Transverse colon (tissue), 4 donors: Measurements from ENCODE around the gene ZNRF3. TPM values are rescaled to one million over a fixed set of nuclear protein-coding genes. Genes with fewer than 3 reads are reported as not detected.
"Not testable (repeated sequence)": the region's sequence is repeated elsewhere in the genome, so short reads cannot be mapped to it uniquely, and the experiment has no call there.

Experiments used
- DNase-seq: peaks from one replicate; pipeline ENCODE4 v3.0.0-alpha.2; 2019
- H3K27ac ChIP-seq, 4 donors: fragments of 200-600 bp; sonication (generic); 2 replicates each; pipeline ENCODE4 v1.5.1; 2016 to 2018; ENCODE audit warnings: inconsistent platforms in 4 of 4
- H3K27me3 ChIP-seq: fragments of 200-600 bp; sonication (generic); 2 replicates; pipeline ENCODE4 v1.5.1; 2017; ENCODE audit warnings: inconsistent platforms
- H3K36me3 ChIP-seq, 4 donors: fragments of 200-600 bp; sonication (generic); 2 replicates each; pipeline ENCODE4 v1.5.1; 2017 to 2019; ENCODE audit warnings: inconsistent platforms in 4 of 4
- H3K4me1 ChIP-seq, 4 donors: fragments of 200-600 bp; sonication (generic); 2 replicates each; pipeline ENCODE4 v1.5.1; 2017 to 2020; ENCODE audit warnings: inconsistent platforms in 4 of 4
- H3K4me3 ChIP-seq, 4 donors: fragments of 200-600 bp; sonication (generic); 1 replicate in 1 of 4; 2 replicates in 3 of 4; pipeline versions ENCODE4 v1.5.1 to v1.6.1; 2017 to 2019; ENCODE audit warnings: inconsistent platforms in 4 of 4
- H3K9me3 ChIP-seq, 2 donors: fragments of 200-600 bp; sonication (generic); 2 replicates each; pipeline ENCODE4 v1.5.1; 2017 to 2019; ENCODE audit warnings: inconsistent platforms in 2 of 2
- EP300 ChIP-seq: sonication (generic); formaldehyde crosslinking; IDR thresholded peaks from one replicate; pipeline ENCODE4 v1.6.1; 2017; ENCODE audit warnings: antibody characterized with exemption, low read depth
- POLR2A ChIP-seq: fragments of 450-650 bp; IDR thresholded peaks from one replicate; pipeline ENCODE4 v1.6.1; 2016; ENCODE audit warnings: antibody characterized with exemption, mild to moderate bottlenecking, moderate library complexity
- POLR2AphosphoS5 ChIP-seq, 3 donors: sonication (generic); formaldehyde crosslinking; IDR thresholded peaks; one replicate each; pipeline ENCODE4 v1.6.1; 2016; ENCODE audit warnings: antibody characterized with exemption in 3 of 3
- WGBS, 2 donors: methylation state at CpG; one replicate each; pipeline ENCODE4 v1.1.5; 2018; ENCODE audit warnings: low coverage in 1 of 2; 5-methylcytosine and 5-hydroxymethylcytosine counted together
- in situ Hi-C, 4 donors: fragments of 200-750 bp; cut with MboI; loops; one replicate each; pipeline versions ENCODE4 v1.15.0 to v1.15.1; 2017; ENCODE audit warnings: low sequenced_read_pairs in 3 of 4, low pct_ligation_motif_present in 1 of 4, low pct_unique_long_range_greater_than_20kb in 1 of 4
- intact Hi-C: fragments of 100-400 bp; cut with DNase I; formaldehyde crosslinking; loops from one replicate; pipeline ENCODE4 v1.15.1; 2023; ENCODE audit warnings: low total_unique reads
- total RNA-seq, 4 donors: library from RNA; depleted of rRNA; stranded (reverse); fragments of >200 nt; gene quantifications; one replicate each; pipeline ENCODE4 v1.1.0, GENCODE V29; 2016
- TF ChIP-seq, protein P1 (sequence below), 5 experiments: fragments of 200-600 bp in 3 of 5; fragments of 450-650 bp in 2 of 5; sonication (generic) in 3 of 5; IDR thresholded peaks; 1 replicate in 2 of 5; 2 replicates in 3 of 5; pipeline ENCODE4 v1.5.1; 2016 to 2017; ENCODE audit warnings: antibody characterized with exemption in 5 of 5, inconsistent platforms in 3 of 5, mild to moderate bottlenecking in 2 of 5, moderate library complexity in 1 of 5

The ZNRF3 gene
- total RNA-seq, 4 donors from 2014 or later = 4.5 to 10.7 (median 8.3) TPM

GRCh38 chr22:29037340-29037932 lies 154.1 kb downstream of the ZNRF3 start:
- no peaks in the 10 kb centered on the region for H3K36me3 ChIP-seq
- no peak for DNase-seq
- intact Hi-C loops = no loop called here
- in situ Hi-C loops = loop anchor here in 3 of 4 donors (5.0 to 25.0 kb wide), 4 partner anchors 180 to 975 kb away; no protein-coding TSS in a partner anchor
- peak overlapping the region; percentile 31 to 59 (median 44) for H3K27ac ChIP-seq
- no peaks in the 10 kb centered on the region for H3K9me3 ChIP-seq
- TF ChIP-seq EP300 (no peak), POLR2A (no peak), POLR2AphosphoS5 (IDR thresholded peaks at IDR 0.05) (no peak)
- TF ChIP-seq, protein P1, sequence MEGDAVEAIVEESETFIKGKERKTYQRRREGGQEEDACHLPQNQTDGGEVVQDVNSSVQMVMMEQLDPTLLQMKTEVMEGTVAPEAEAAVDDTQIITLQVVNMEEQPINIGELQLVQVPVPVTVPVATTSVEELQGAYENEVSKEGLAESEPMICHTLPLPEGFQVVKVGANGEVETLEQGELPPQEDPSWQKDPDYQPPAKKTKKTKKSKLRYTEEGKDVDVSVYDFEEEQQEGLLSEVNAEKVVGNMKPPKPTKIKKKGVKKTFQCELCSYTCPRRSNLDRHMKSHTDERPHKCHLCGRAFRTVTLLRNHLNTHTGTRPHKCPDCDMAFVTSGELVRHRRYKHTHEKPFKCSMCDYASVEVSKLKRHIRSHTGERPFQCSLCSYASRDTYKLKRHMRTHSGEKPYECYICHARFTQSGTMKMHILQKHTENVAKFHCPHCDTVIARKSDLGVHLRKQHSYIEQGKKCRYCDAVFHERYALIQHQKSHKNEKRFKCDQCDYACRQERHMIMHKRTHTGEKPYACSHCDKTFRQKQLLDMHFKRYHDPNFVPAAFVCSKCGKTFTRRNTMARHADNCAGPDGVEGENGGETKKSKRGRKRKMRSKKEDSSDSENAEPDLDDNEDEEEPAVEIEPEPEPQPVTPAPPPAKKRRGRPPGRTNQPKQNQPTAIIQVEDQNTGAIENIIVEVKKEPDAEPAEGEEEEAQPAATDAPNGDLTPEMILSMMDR (IDR thresholded peaks at IDR 0.05) = no peak
- whole genome bisulfite sequencing, 2 donors = 10 to 44% methylated on average over 3 to 4 of the region's 4 CpGs
- H3K4me1 ChIP-seq = peaks cover 10 to 39% (median 21%) of the 10 kb centered on the region in 4 donors
- no peaks in the 10 kb centered on the region for H3K27me3 ChIP-seq
- no peak overlapping the region for H3K4me3 ChIP-seq

DNA sequence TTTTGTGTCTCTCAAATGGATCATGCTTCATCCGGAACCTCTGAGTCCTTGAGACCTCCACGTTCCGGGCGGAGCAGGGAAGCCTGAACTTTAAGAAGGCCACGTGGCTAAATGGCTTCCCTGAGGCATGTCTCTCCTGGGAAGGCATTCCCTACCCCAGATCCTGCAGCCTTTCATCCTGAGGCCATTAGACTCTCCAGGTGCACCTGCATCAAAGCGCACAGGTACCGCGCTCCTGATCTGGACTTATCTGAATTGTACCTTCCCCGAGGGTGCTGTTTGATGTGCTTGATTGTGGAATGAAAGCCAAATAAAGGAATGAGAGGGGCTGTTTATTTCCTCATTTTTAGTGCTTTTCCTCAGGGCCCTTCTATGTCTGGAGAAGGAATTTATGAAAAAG lies 155.8 kb downstream of the ZNRF3 start:
- no peaks in the 10 kb centered on the region for H3K36me3 ChIP-seq
- H3K9me3 ChIP-seq = no peaks in the 10 kb centered on the region
- peak overlapping the region in 2 of 4 donors; percentile 29 to 36 for H3K27ac ChIP-seq
- H3K4me3 ChIP-seq = no peak overlapping the region
- peaks cover 7 to 34% (median 19%) of the 10 kb centered on the region in 4 donors for H3K4me1 ChIP-seq
- DNase-seq = no peak
- 48 to 70% methylated on average over 2 to 9 of the region's 9 CpGs for WGBS, 2 donors
- TF ChIP-seq, protein P1 (IDR thresholded peaks at IDR 0.05) = no peak
- TF ChIP-seq POLR2AphosphoS5 (IDR thresholded peaks at IDR 0.05) (no peak), POLR2A (no peak), EP300 (no peak)
- intact Hi-C loops = no loop called here
- in situ Hi-C loops = loop anchor here in 3 of 4 donors (5.0 to 25.0 kb wide), 4 partner anchors 182 to 977 kb away; no protein-coding TSS in a partner anchor
- H3K27me3 ChIP-seq = no peaks in the 10 kb centered on the region

GRCh38 chr22:29039684-29040083 lies 156.3 kb downstream of the ZNRF3 start:
- not testable (repeated sequence) for H3K4me3 ChIP-seq
- intact Hi-C loops = loop anchor here (1.0 kb wide), 1 partner anchor 181 kb away; no protein-coding TSS in a partner anchor
- 60 to 100% methylated on average over 2 to 4 of the region's 4 CpGs for WGBS, 2 donors

GRCh38 chr22:29040385-29041275 lies 157.3 kb downstream of the ZNRF3 start:
- Histone ChIP-seq H3K36me3 (no peaks in the 10 kb centered on the region), H3K9me3 (no peaks in the 10 kb centered on the region), H3K27ac (peak overlapping the region in 1 of 4 donors; percentile 22), H3K27me3 (no peaks in the 10 kb centered on the region), H3K4me1 (peaks cover 7 to 34% (median 19%) of the 10 kb centered on the region in 4 donors), H3K4me3 (no peak overlapping the region)
- intact Hi-C loops = loop anchor here (1.0 kb wide), 1 partner anchor 182 kb away; no protein-coding TSS in a partner anchor
- in situ Hi-C loops = loop anchor here (10.0 to 25.0 kb wide), 4 partner anchors 186 to 978 kb away; no protein-coding TSS in a partner anchor
- TF ChIP-seq, protein P1 (IDR thresholded peaks at IDR 0.05) = peak; percentile 92 to 98 (median 96)
- TF ChIP-seq POLR2A = no peak
- TF ChIP-seq POLR2AphosphoS5 (IDR thresholded peaks at IDR 0.05) = peak in 1 of 3 donors; percentile 7
- whole genome bisulfite sequencing, 2 donors = 13 to 27% methylated on average over 4 to 9 of the region's 9 CpGs
- peak; percentile 66 for DNase-seq

More at GRCh38 chr22:29039684-29040083, 156.3 kb downstream of the ZNRF3 start:
- not testable (repeated sequence) for H3K27ac ChIP-seq, H3K36me3 ChIP-seq, DNase-seq, H3K27me3 ChIP-seq, H3K9me3 ChIP-seq
- peaks cover 7 to 34% (median 19%) of the 10 kb centered on the region in 4 donors for H3K4me1 ChIP-seq
- in situ Hi-C loops = loop anchor here (5.0 to 25.0 kb wide), 5 partner anchors 182 to 977 kb away; no protein-coding TSS in a partner anchor
